H9 (cell line): Measurements from ENCODE around the gene C10orf62. TPM values are rescaled to one million over a fixed set of nuclear protein-coding genes. Genes with fewer than 3 reads are reported as not detected.

Source experiments
- DNase-seq: peaks from one replicate; pipeline ENCODE4 v3.0.0-alpha.2; 2017
- H2AFZ ChIP-seq: one replicate; pipeline ENCODE4 v1.6.1; 2013; ENCODE audit warnings: mild to moderate bottlenecking, low read length, control low read depth, moderate library complexity
- H2AK5ac ChIP-seq: 2 replicates; pipeline ENCODE4 v1.6.1; 2013; ENCODE audit warnings: low read length, control low read depth, mixed read lengths; ENCODE audit not compliant: insufficient read length
- H2BK120ac ChIP-seq: one replicate; pipeline ENCODE4 v1.6.1; 2013; ENCODE audit warnings: low read depth, mild to moderate bottlenecking, low read length, control low read depth, inconsistent platforms; ENCODE audit not compliant: poor library complexity, severe bottlenecking
- H2BK12ac ChIP-seq: 2 replicates; pipeline ENCODE4 v1.6.1; 2013; ENCODE audit warnings: low read length, control low read depth, mixed read lengths, low read depth; ENCODE audit not compliant: insufficient read length
- H2BK15ac ChIP-seq: 2 replicates; pipeline ENCODE4 v1.6.1; 2013; ENCODE audit warnings: low read depth, low read length, control low read depth
- H2BK20ac ChIP-seq: one replicate; pipeline ENCODE4 v1.6.1; 2013; ENCODE audit warnings: low read depth, mild to moderate bottlenecking, low read length, control low read depth, inconsistent platforms; ENCODE audit not compliant: poor library complexity, severe bottlenecking
- H2BK5ac ChIP-seq: 2 replicates; pipeline ENCODE4 v1.6.1; 2013; ENCODE audit warnings: low read length, control low read depth, mixed read lengths; ENCODE audit not compliant: insufficient read length
- H3K14ac ChIP-seq: 2 replicates; pipeline ENCODE4 v1.6.1; 2013; ENCODE audit warnings: low read length, control low read depth; ENCODE audit not compliant: insufficient read depth
- H3K18ac ChIP-seq: 2 replicates; pipeline ENCODE4 v1.6.1; 2013; ENCODE audit warnings: low read depth, mild to moderate bottlenecking, mixed read lengths, low read length, control low read depth; ENCODE audit not compliant: insufficient read length
- H3K23ac ChIP-seq: 2 replicates; pipeline ENCODE4 v1.6.1; 2013; ENCODE audit warnings: low read length, control low read depth, mixed read lengths, low read depth; ENCODE audit not compliant: insufficient read length
- H3K23me2 ChIP-seq: 2 replicates; pipeline ENCODE4 v1.6.1; 2013; ENCODE audit warnings: low read depth, mild to moderate bottlenecking, mixed read lengths, low read length, control low read depth; ENCODE audit not compliant: insufficient read length, poor library complexity, severe bottlenecking
- H3K27ac ChIP-seq: 2 replicates; pipeline ENCODE4 v1.5.1; 2013; ENCODE audit warnings: low read length, control low read depth, mixed read lengths, low read depth; ENCODE audit not compliant: insufficient read length
- H3K27me3 ChIP-seq: 2 replicates; pipeline ENCODE4 v1.6.1; 2013; ENCODE audit warnings: low read length, control low read depth, inconsistent platforms; ENCODE audit not compliant: insufficient read depth
- H3K4ac ChIP-seq: 2 replicates; pipeline ENCODE4 v1.6.1; 2013; ENCODE audit warnings: low read depth, mild to moderate bottlenecking, control low read depth, inconsistent platforms, low read length, moderate library complexity
- H3K4me1 ChIP-seq: 2 replicates; pipeline ENCODE4 v1.6.1; 2013; ENCODE audit warnings: low read length, control low read depth, inconsistent platforms; ENCODE audit not compliant: insufficient read depth
- H3K4me2 ChIP-seq: 2 replicates; pipeline ENCODE4 v1.6.1; 2013; ENCODE audit warnings: low read length, control low read depth, mixed read lengths; ENCODE audit not compliant: insufficient read length, insufficient read depth
- H3K56ac ChIP-seq: 2 replicates; pipeline ENCODE4 v1.6.1; 2013; ENCODE audit warnings: low read depth, mild to moderate bottlenecking, mixed read lengths, low read length, control low read depth; ENCODE audit not compliant: insufficient read length
- H3K79me1 ChIP-seq: 2 replicates; pipeline ENCODE4 v1.6.1; 2013; ENCODE audit warnings: low read depth, mild to moderate bottlenecking, moderate library complexity, low read length, control low read depth, inconsistent platforms; ENCODE audit not compliant: insufficient read depth, poor library complexity, severe bottlenecking
- H3K79me2 ChIP-seq: 2 replicates; pipeline ENCODE4 v1.6.1; 2013; ENCODE audit warnings: low read length, control low read depth, inconsistent platforms; ENCODE audit not compliant: insufficient read depth
- H3K9ac ChIP-seq: 2 replicates; pipeline ENCODE4 v1.6.1; 2013; ENCODE audit warnings: low read length, control low read depth, mixed read lengths; ENCODE audit not compliant: insufficient read length; ENCODE audit errors: extremely low read depth
- H3K9me3 ChIP-seq: one replicate; pipeline ENCODE4 v1.6.1; 2013; ENCODE audit warnings: low read depth, low read length, inconsistent platforms; ENCODE audit not compliant: control insufficient read depth
- H3T11ph ChIP-seq: one replicate; pipeline ENCODE4 v1.6.1; 2013; ENCODE audit warnings: mild to moderate bottlenecking, low read length, control low read depth, inconsistent platforms
- H4K20me1 ChIP-seq: one replicate; pipeline ENCODE4 v1.6.1; 2013; ENCODE audit not compliant: control insufficient read depth, insufficient read length, insufficient read depth
- H4K5ac ChIP-seq: 2 replicates; pipeline ENCODE4 v1.6.1; 2013; ENCODE audit warnings: low read depth, mild to moderate bottlenecking, mixed read lengths, low read length, control low read depth; ENCODE audit not compliant: insufficient read length
- H4K8ac ChIP-seq: replicated peaks from 2 replicates; pipeline ENCODE4 v1.6.1; 2013; ENCODE audit warnings: low read length, control low read depth, mixed read lengths, low read depth; ENCODE audit not compliant: insufficient read length
- H4K91ac ChIP-seq: 2 replicates; pipeline ENCODE4 v1.6.1; 2013; ENCODE audit warnings: low read depth, mild to moderate bottlenecking, moderate library complexity, mixed read lengths, low read length, control low read depth; ENCODE audit not compliant: insufficient read length
- H3K27ac Mint-ChIP-seq, 3 experiments: 2 replicates in 2 of 3; 3 replicates in 1 of 3; pipeline ENCODE4 v1.8.0; 2020 to 2021; ENCODE audit warnings: mixed read lengths in 3 of 3, mild to moderate bottlenecking in 1 of 3, moderate library complexity in 1 of 3
- H3K27me3 Mint-ChIP-seq: 2 replicates; pipeline ENCODE4 v1.8.0; 2021; ENCODE audit warnings: low read depth, mild to moderate bottlenecking, moderate library complexity, mixed read lengths
- H3K36me3 Mint-ChIP-seq, 3 experiments: 2 replicates in 2 of 3; 3 replicates in 1 of 3; pipeline ENCODE4 v1.8.0; 2020 to 2021; ENCODE audit warnings: low read depth in 3 of 3, mixed read lengths in 3 of 3; ENCODE audit not compliant: insufficient read depth in 1 of 3
- H3K4me1 Mint-ChIP-seq, 2 experiments: 2 replicates each; pipeline ENCODE4 v1.8.0; 2020; ENCODE audit warnings: mixed read lengths in 2 of 2
- H3K4me3 Mint-ChIP-seq, 2 experiments: 2 replicates in 1 of 2; 3 replicates in 1 of 2; pipeline ENCODE4 v1.8.0; 2020 to 2021; ENCODE audit warnings: mild to moderate bottlenecking in 2 of 2, mixed read lengths in 2 of 2, moderate library complexity in 1 of 2
- H3K9me3 Mint-ChIP-seq, 2 experiments: 2 replicates in 1 of 2; 3 replicates in 1 of 2; pipeline ENCODE4 v1.8.0; 2020; ENCODE audit warnings: mild to moderate bottlenecking in 2 of 2, mixed read lengths in 2 of 2, moderate library complexity in 1 of 2
- WGBS: extraction: QIAGEN DNeasy Blood & Tissue Kit; methylation state at CpG from one replicate; pipeline ENCODE4 v1.1.7; 2013; ENCODE audit warnings: missing lambda C conversion rate, low lambda C conversion rate, mixed read lengths; ENCODE audit not compliant: insufficient read length; ENCODE audit errors: extremely low coverage; 5-methylcytosine and 5-hydroxymethylcytosine counted together
- total RNA-seq: library from RNA; stranded (reverse); gene quantifications from 2 replicates; pipeline ENCODE4 v1.2.1, GENCODE V29; 2021
- TF ChIP-seq, protein P1 (sequence below): fragments of 200-600 bp; sonication (generic); conservative IDR thresholded peaks from 3 replicates; pipeline ENCODE4 v1.8.0; 2021; ENCODE audit warnings: antibody characterized with exemption, mild to moderate bottlenecking

Gene C10orf62
- total RNA-seq, 1 experiment from 2014 or later: 0.31 TPM

DNA sequence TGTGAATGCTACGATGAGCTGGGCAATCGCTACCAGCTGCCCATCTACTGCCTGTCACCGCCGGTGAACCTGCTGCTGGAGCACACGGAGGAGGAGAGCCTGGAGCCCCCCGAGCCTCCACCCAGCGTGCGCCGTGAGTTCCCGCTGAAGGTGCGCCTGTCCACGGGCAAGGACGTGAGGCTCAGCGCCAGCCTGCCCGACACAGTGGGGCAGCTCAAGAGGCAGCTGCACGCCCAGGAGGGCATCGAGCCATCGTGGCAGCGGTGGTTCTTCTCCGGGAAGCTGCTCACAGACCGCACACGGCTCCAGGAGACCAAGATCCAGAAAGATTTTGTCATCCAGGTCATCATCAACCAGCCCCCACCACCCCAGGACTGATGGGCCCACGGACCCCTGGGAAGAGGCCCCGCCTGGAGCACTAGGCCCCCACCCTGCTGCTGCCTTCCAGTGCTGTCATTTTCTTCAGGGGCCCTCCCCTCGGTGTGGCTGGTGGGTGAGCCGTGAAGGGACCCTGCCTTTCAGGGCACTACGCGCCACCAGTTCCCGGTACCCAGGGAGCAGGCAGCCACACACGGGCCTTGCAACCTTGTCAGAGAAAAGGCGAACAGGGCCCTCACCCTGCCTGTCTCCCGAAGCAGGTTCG lies 19.3 kb upstream of the C10orf62 start:
- Histone ChIP-seq H2BK12ac (no peak overlapping the region), H3K23ac (no peak overlapping the region), H3K4me2 (no peak overlapping the region), H3K56ac (no peak overlapping the region), H4K5ac (no peak overlapping the region), H3K4me1 (no peaks in the 10 kb centered on the region), H3K79me1 (no peaks in the 10 kb centered on the region), H3K79me2 (no peaks in the 10 kb centered on the region), H4K8ac (no peak overlapping the region), H3K14ac (no peak overlapping the region), H4K20me1 (no peaks in the 10 kb centered on the region), H2BK15ac (no peak overlapping the region), H3K18ac (no peak overlapping the region), H3K9ac (no peak overlapping the region), H2AFZ (no peak overlapping the region), H2AK5ac (no peak overlapping the region), H3K4ac (no peak overlapping the region), H2BK120ac (no peak overlapping the region), H4K91ac (no peak overlapping the region), H3K9me3 (no peaks in the 10 kb centered on the region), H2BK20ac (no peak overlapping the region), H3K23me2 (no peaks in the 10 kb centered on the region), H3T11ph (no peak overlapping the region), H3K27me3 (no peaks in the 10 kb centered on the region), H2BK5ac (no peak overlapping the region), H3K27ac (no peak overlapping the region)
- Mint-ChIP-seq H3K4me3 (no peak overlapping the region), H3K27ac (no peak overlapping the region), H3K9me3 (no peaks in the 10 kb centered on the region), H3K4me1 (peaks cover 11 to 16% of the 10 kb centered on the region in 2 experiments), H3K36me3 (peaks cover 0 to 12% (median 0%) of the 10 kb centered on the region in 3 experiments; a peak in 3 of 7 replicates), H3K27me3 (no peaks in the 10 kb centered on the region)
- DNase-seq: no peak
- no CpG with 5 or more reads among the region's 33 CpGs for WGBS
- TF ChIP-seq, protein P1, sequence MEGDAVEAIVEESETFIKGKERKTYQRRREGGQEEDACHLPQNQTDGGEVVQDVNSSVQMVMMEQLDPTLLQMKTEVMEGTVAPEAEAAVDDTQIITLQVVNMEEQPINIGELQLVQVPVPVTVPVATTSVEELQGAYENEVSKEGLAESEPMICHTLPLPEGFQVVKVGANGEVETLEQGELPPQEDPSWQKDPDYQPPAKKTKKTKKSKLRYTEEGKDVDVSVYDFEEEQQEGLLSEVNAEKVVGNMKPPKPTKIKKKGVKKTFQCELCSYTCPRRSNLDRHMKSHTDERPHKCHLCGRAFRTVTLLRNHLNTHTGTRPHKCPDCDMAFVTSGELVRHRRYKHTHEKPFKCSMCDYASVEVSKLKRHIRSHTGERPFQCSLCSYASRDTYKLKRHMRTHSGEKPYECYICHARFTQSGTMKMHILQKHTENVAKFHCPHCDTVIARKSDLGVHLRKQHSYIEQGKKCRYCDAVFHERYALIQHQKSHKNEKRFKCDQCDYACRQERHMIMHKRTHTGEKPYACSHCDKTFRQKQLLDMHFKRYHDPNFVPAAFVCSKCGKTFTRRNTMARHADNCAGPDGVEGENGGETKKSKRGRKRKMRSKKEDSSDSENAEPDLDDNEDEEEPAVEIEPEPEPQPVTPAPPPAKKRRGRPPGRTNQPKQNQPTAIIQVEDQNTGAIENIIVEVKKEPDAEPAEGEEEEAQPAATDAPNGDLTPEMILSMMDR: no peak
